ENCODE results near the gene CCDC122. TPM values are rescaled to one million over a fixed set of nuclear protein-coding genes. Genes with fewer than 3 reads are reported as not detected.

CCDC122 gene
- total RNA-seq, 1 donor from 2014 or later: 13.1 TPM

GRCh38 chr13:43864921-43865320 is 14.6 kb downstream of the CCDC122 start:
- Mint-ChIP-seq H3K36me3 (peaks cover 30% of the 10 kb centered on the region), H3K27ac (no peak overlapping the region), H3K9me3 (peaks cover 6% of the 10 kb centered on the region), H3K27me3 (no peaks in the 10 kb centered on the region), H3K4me1 (ENCODE audit: unreplicated experiment) (no peaks in the 10 kb centered on the region), H3K4me3 (no peak overlapping the region)
- TF ChIP-seq CTCF (conservative IDR thresholded peaks at IDR 0.05): no peak
- no peak for DNase-seq (ENCODE audit: extremely low spot score, unreplicated experiment)

- H3K36me3 Mint-ChIP-seq: peaks cover 25% of the 10 kb centered on the region
- H3K27ac Mint-ChIP-seq: no peak overlapping the region
- no peak overlapping the region for H3K4me3 Mint-ChIP-seq
- DNase-seq (ENCODE audit: extremely low spot score, unreplicated experiment): no peak
- H3K4me1 Mint-ChIP-seq (ENCODE audit: unreplicated experiment): no peaks in the 10 kb centered on the region
- TF ChIP-seq CTCF (conservative IDR thresholded peaks at IDR 0.05): no peak
- H3K27me3 Mint-ChIP-seq: no peaks in the 10 kb centered on the region
- peaks cover 6% of the 10 kb centered on the region for H3K9me3 Mint-ChIP-seq
Measured at GRCh38 chr13:43861863-43862262, 17.7 kb downstream of the CCDC122 start.

GRCh38 chr13:43852923-43853404 is 26.6 kb downstream of the CCDC122 start:
- H3K4me3 Mint-ChIP-seq: no peak overlapping the region
- no peaks in the 10 kb centered on the region for H3K27me3 Mint-ChIP-seq
- H3K4me1 Mint-ChIP-seq (ENCODE audit: unreplicated experiment): no peaks in the 10 kb centered on the region
- no peak overlapping the region for H3K27ac Mint-ChIP-seq
- peaks cover 60% of the 10 kb centered on the region for H3K36me3 Mint-ChIP-seq
- TF ChIP-seq CTCF (conservative IDR thresholded peaks at IDR 0.05): no peak
- peaks cover 34% of the 10 kb centered on the region for H3K9me3 Mint-ChIP-seq
- no peak for DNase-seq (ENCODE audit: extremely low spot score, unreplicated experiment)

- Mint-ChIP-seq H3K27ac (no peak overlapping the region), H3K4me3 (no peak overlapping the region), H3K27me3 (no peaks in the 10 kb centered on the region), H3K4me1 (ENCODE audit: unreplicated experiment) (no peaks in the 10 kb centered on the region), H3K9me3 (peaks cover 34% of the 10 kb centered on the region), H3K36me3 (peaks cover 58% of the 10 kb centered on the region)
- no peak for TF ChIP-seq CTCF (conservative IDR thresholded peaks at IDR 0.05)
- DNase-seq (ENCODE audit: extremely low spot score, unreplicated experiment): no peak
Measured at GRCh38 chr13:43850873-43851272, 28.7 kb downstream of the CCDC122 start.

DNA sequence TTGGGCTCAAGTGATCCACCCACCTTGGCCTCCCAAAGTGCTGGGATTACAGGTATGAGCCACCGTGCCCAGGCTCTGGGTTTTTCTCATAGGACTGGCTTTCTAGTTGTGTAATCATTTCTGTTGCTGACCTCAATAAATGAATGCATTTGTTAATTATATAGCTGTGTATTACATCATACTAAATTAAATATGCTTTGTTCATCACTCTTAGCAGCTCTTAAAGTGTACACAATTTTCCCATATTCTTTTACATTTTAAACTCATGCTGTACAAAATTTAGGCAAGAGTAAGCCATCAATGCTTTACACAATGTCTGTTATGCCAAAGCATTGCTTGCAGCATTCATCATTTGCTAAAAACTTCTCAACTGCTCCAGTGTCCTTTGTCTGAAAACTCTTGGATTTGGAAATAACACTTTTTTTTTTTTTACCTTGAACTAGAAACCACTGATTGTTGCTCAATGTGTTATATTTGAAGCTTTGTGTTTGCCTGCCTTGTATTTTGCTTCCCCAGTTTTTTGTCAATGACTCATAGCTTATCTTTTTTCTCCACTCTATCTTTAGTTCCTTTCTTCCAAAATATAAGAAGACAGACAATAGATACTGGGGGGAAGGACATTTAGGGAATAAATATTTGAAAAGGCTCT is 31.4 kb downstream of the CCDC122 start:
- DNase-seq (ENCODE audit: extremely low spot score, unreplicated experiment): no peak
- Mint-ChIP-seq H3K4me3 (no peak overlapping the region), H3K9me3 (peaks cover 26% of the 10 kb centered on the region), H3K27ac (no peak overlapping the region), H3K4me1 (ENCODE audit: unreplicated experiment) (no peaks in the 10 kb centered on the region), H3K36me3 (peaks cover 39% of the 10 kb centered on the region), H3K27me3 (no peaks in the 10 kb centered on the region)
- no peak for TF ChIP-seq CTCF (conservative IDR thresholded peaks at IDR 0.05)
